Activated naive CD4-positive, alpha-beta T cell treated with anti-CD3 and anti-CD28 coated beads, Interleukin-2, amount 50 U/mL, for 24 hours (primary cell): ENCODE measurements around the gene FOXP1.

Experiments used
- H3K27ac Mint-ChIP-seq: one replicate; pipeline ENCODE4 v1.8.0; 2021; ENCODE audit warnings: mild to moderate bottlenecking, mixed read lengths
- H3K27me3 Mint-ChIP-seq: one replicate; pipeline ENCODE4 v1.8.0; 2021; ENCODE audit warnings: mixed read lengths
- H3K36me3 Mint-ChIP-seq: one replicate; pipeline ENCODE4 v1.8.0; 2021; ENCODE audit warnings: mixed read lengths
- H3K4me1 Mint-ChIP-seq: one replicate; pipeline ENCODE4 v1.8.0; 2021; ENCODE audit warnings: mixed read lengths
- H3K4me3 Mint-ChIP-seq: one replicate; pipeline ENCODE4 v1.8.0; 2021; ENCODE audit warnings: mild to moderate bottlenecking, mixed read lengths
- H3K9me3 Mint-ChIP-seq: one replicate; pipeline ENCODE4 v1.8.0; 2021; ENCODE audit warnings: mixed read lengths

The FOXP1 gene

DNA sequence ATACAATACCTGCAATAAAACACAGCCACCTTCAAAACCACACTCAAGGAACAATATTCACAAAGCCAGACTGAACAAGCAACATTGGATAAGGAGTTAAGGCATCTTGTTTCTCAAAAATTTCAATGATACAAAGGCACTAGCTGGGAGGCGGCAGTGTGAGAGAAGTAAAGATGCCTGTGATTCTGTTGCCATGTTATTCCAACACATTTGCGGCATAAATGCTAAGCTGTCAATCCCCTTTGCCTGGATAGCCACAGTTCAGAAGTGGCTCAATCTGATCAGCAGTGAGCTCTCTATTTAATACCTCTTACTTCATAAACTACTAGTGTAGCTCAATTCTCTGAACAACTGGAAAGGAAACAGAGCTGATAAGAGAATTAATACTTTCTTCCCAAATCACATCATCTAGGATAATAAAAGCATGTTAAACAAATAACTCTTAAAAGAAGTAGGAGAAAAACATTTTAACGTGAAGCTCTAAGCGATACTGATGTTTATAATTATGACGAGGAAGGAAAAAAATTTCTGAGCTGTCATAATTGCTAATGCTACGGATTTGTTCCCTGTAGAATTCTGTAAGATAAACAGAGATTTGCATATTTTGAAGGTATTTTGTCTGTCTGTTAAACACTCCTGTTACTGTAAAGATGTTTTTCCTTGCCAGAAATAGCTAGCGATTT is 358.4 kb downstream of the FOXP1 start:
- H3K4me1 Mint-ChIP-seq: peaks cover 81% of the 10 kb centered on the region
- no peaks in the 10 kb centered on the region for H3K9me3 Mint-ChIP-seq
- peak overlapping the region; percentile 75 for H3K4me3 Mint-ChIP-seq

DNA sequence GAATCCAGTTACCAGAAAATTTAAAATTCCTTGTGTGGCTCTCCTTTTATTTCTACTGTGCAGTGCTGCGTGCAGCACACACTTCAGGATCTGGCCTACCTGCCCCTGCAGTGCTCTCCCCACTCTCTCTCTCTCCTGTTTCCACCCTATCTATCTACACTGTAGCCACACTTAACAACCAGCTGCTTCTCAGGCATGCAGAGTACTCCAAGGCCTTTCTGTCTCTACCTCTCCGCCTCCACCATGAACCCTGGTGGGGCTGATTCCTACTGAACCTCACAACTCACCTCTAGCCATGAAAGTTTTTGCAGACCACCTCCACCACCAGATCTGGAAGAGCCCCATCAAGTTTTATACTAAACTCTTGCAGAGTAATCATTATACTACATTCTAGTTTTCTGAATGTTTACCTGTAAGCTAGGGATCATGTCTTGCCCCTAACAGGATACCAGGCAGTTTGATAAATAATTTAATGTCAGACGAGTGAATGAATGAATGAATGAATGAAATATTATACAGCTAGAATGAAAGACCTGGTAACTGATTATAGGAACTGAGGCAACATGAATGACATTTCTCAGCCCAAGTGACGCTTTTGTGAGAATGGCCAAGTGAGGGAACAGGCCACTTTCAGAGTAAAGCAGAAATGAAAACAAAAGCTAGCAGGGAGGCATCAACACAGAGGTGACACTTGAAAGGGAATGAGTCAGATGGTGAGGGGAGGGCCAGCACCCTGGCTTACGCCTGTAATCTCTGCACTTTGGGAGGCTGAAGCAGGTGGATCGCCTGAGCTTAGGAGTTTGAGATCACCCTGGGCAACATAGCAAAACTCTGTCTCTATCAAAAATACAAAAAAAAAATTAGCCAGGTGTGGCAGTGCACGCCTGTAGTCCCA is 363.5 kb downstream of the FOXP1 start:
- Mint-ChIP-seq H3K4me1 (peaks cover 84% of the 10 kb centered on the region), H3K27ac (peak overlapping the region; percentile 95), H3K27me3 (no peaks in the 10 kb centered on the region), H3K36me3 (peaks cover 42% of the 10 kb centered on the region), H3K4me3 (peak overlapping the region; percentile 60), H3K9me3 (no peaks in the 10 kb centered on the region)

More for the DNA sequence above, 358.4 kb downstream of the FOXP1 start:
- Mint-ChIP-seq H3K27ac (peak overlapping the region; percentile 94), H3K36me3 (peaks cover 18% of the 10 kb centered on the region), H3K27me3 (no peaks in the 10 kb centered on the region)

DNA sequence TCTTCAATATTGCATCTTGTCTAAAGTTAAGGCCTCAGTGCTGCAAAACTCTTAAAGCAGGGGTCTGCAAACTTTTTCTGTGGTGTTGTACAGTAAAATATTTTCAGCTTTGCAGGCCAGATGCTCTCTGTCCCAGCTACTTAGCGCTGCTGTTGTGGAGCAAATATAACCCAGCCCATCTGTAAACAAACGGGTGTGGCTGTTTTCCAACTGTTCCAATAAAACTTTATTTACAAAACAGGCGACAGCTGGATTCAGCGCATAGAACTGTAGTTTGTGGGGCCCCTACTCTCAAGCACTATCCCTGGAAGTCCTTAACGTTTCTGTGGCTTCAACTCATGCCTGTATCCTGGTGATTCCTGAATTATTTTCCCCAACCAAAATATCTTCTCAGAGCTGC is 365.0 kb downstream of the FOXP1 start:
- H3K4me3 Mint-ChIP-seq: no peak overlapping the region
- H3K4me1 Mint-ChIP-seq: peaks cover 86% of the 10 kb centered on the region
- no peaks in the 10 kb centered on the region for H3K27me3 Mint-ChIP-seq
- H3K9me3 Mint-ChIP-seq: no peaks in the 10 kb centered on the region
- H3K27ac Mint-ChIP-seq: peak overlapping the region; percentile 93
- H3K36me3 Mint-ChIP-seq: peaks cover 38% of the 10 kb centered on the region

DNA sequence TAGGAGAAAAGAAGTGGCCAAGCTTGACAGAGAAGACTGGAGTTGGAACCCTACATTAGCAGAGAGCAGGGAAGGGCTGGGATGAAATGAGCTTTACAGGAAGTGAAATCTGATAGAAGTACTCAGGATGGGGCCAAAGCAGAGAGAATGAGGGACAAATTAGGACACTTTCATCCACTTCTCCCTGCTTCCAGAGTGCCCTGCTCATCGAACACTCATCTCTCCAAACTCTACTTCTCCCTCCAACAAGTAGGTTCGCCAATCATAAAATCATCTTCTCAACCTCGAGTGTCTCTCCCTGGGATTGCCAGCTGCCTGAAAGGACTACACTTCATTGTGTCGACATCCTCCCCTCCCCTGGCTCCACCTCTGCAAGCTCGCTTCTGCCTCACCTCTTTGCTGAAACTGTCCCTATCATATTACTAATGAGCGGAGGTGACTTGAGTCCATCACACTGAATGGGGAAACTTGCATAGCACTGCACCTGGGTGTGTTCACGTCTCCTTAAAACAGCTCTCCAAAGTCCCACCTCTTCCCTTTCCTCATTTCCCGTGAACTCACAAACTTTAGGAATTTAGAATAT is 365.8 kb downstream of the FOXP1 start:
- Mint-ChIP-seq H3K27me3 (no peaks in the 10 kb centered on the region), H3K4me3 (peak overlapping the region; percentile 30), H3K4me1 (peaks cover 86% of the 10 kb centered on the region), H3K27ac (peak overlapping the region; percentile 93), H3K36me3 (peaks cover 34% of the 10 kb centered on the region), H3K9me3 (no peaks in the 10 kb centered on the region)

DNA sequence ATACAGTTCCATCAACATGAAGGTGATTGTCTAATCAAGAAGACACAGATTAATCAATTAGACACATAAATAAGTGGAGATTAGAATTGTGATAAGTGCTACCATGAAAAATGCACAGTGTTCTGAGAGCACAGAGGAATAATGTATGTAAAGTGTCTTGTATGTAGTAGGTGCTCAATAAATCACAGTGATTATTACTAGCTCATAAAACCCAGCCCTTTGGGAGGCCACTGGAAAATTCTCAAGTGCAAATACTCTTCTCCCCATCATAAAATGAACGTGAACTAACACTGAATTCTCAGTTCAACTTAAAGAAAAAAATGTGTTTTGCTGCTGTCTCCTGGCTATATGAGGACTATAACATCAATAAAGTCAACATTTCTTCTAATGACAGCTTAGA is 368.2 kb downstream of the FOXP1 start:
- Mint-ChIP-seq H3K4me3 (peak overlapping the region; percentile 11), H3K27me3 (no peaks in the 10 kb centered on the region), H3K27ac (peak overlapping the region; percentile 73), H3K4me1 (peaks cover 94% of the 10 kb centered on the region), H3K9me3 (peaks cover 4% of the 10 kb centered on the region), H3K36me3 (peaks cover 35% of the 10 kb centered on the region)

DNA sequence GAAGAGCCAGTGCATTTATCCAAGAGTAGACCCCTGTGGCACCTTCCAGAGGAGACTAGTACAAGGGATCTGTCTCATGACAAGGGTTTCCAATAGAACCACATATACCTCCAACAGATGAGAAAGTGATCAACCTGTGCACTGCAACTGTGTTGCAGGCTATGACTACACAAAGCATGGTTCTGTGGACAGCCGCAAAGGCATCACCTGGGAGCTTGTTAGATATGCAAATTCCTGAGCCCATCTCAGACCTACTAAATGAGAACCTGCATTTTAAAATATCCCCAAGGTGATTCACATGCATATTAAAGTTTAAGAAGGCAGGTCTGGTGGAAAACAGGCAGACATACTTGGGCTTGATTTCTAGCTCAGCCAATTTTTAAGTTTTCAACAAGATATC is 368.7 kb downstream of the FOXP1 start:
- H3K27ac Mint-ChIP-seq: peak overlapping the region; percentile 73
- H3K4me1 Mint-ChIP-seq: peaks cover 94% of the 10 kb centered on the region
- no peaks in the 10 kb centered on the region for H3K27me3 Mint-ChIP-seq
- peaks cover 37% of the 10 kb centered on the region for H3K36me3 Mint-ChIP-seq
- H3K9me3 Mint-ChIP-seq: peaks cover 4% of the 10 kb centered on the region
- peak overlapping the region; percentile 11 for H3K4me3 Mint-ChIP-seq

DNA sequence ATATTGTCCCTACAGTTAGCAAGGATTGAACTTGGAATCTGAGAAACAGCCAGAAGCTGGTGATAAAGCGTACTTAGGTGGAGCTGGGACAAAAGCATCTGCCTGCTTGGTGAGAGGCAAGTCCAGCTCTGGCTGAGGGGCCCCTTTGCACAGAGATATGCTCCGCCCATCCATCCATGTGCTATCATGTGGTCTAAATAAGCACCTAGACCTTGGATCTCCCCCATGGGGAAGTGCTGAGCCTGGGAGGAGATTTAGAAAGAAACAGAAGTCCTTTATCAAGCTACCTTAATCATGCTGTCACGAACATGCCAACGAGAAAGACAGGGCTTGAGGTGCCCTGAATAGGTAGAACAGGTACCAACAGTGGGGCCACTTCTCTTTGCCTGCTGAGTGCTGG is 369.5 kb downstream of the FOXP1 start:
- peak overlapping the region; percentile 60 for H3K27ac Mint-ChIP-seq
- no peak overlapping the region for H3K4me3 Mint-ChIP-seq

DNA sequence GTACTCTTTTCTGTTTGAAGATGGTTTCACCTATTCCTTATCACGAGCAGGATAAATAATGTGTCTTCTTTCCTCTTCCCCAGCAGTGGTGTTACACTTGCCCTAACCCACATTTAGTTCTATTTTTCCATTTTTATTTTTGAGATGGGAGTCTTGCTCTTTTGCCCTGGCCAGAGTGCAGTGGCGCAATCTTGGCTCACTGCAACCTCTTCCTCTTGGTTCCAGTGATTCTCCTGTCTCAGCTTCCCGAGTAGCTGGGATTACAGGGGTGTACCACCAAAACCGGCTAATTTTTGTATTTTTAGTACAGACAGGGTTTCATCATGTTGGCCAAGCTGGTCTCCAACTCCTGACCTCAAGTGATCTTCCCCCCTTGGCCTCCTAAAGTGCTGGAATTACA is 372.4 kb downstream of the FOXP1 start:
- Mint-ChIP-seq H3K27me3 (no peaks in the 10 kb centered on the region), H3K4me3 (no peak overlapping the region), H3K36me3 (peaks cover 22% of the 10 kb centered on the region), H3K4me1 (peaks cover 97% of the 10 kb centered on the region), H3K9me3 (peaks cover 4% of the 10 kb centered on the region), H3K27ac (peak overlapping the region; percentile 95)

More for the DNA sequence above, 369.5 kb downstream of the FOXP1 start:
- Mint-ChIP-seq H3K9me3 (peaks cover 4% of the 10 kb centered on the region), H3K4me1 (peaks cover 94% of the 10 kb centered on the region), H3K36me3 (peaks cover 33% of the 10 kb centered on the region), H3K27me3 (no peaks in the 10 kb centered on the region)

DNA sequence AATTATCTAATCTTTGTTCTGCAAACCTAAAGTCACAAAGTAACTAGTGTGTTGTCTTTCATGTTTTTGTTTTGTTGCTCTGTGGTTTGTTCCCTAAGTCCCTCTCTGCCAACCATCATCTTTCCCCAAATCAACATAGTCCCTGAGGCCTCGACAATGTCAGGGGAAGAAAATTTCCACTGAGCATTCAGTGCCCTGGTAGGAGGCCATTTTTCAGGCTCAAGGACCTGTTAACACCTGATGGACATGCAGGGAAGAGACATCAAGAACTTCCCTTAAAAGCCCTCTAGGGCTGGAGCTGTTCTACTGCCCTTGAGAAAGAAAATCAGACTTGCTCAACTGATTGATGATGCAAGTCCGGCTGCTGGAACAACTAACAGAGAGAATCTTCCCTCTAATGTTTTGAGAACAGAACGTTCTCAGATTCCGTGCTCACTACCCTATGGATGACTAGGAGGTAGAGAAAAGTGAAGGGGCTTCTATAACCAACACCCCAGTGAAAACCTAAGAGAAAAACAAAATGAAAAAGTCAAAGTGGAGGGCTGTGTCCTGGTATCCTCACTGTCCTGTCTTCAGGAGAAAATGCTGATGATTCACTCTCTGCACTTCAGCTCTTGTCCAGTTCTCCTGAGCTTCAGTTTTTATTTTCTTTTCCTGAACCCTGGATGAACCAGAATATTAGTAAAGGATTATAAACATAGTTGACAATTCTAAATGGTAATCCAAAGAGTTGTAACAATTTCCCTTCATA is 373.1 kb downstream of the FOXP1 start:
- Mint-ChIP-seq H3K27me3 (no peaks in the 10 kb centered on the region), H3K36me3 (peaks cover 19% of the 10 kb centered on the region), H3K9me3 (peaks cover 4% of the 10 kb centered on the region), H3K4me1 (peaks cover 95% of the 10 kb centered on the region), H3K4me3 (peak overlapping the region; percentile 71), H3K27ac (peak overlapping the region; percentile 95)

DNA sequence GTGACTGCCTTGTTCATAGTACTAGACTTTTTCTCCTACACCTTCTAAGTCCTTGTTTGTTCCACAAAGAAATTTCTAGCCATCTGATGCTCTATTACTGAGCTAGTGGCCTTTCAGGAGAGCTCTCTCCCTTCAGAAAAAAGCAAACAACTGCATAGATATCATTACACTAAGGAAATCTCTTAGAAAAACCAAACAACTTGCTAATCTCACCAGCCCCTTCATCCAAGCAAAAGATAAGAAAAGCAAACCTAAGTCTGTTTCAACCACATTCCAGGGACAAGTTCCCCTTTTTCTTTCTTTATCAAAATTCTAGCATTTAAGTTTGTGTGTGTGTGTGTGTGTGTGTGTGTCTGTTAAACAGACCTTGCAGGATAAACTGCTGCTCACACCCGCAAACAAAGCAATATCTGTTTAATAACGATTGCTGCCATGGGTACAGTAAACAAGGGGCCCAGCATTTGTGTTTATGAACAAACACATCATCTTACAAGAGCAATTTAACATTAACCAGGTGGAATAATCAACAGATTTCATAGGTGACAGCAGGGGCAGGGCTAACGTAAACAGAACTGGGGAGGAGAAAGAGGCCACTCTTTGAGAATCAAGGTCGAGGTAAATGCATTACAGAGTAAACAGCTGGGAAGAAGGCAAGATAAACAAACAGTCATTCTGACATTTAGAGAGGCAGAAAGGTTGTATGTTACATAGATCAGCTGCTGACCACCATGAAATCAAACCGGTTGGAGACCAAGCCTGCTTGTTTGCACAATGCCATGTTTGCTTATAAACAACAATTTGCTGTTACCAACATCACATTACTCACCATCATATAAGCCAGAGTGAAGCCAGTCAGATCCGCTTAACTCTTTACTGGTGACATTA is 375.1 kb downstream of the FOXP1 start:
- H3K4me1 Mint-ChIP-seq: peaks cover 95% of the 10 kb centered on the region
- peak overlapping the region; percentile 95 for H3K27ac Mint-ChIP-seq

DNA sequence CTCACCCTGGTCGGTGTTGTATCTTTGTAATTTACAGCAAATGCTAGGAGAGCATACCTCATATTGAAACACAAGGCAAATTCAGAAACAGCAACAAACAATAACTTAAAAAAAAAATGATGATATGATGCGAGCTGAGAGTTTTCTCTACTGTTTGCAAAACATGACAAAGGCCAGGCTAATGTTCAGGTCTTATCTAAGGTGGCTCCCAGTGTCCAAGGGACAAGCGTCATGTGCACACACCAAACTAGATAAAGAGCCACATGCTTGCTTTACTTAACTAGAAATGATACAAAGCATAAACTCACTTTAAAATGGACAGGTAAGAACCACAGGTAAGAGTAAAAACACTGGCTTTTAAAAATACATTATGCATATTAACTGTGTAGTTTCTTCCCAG is 375.9 kb downstream of the FOXP1 start:
- no peak overlapping the region for H3K4me3 Mint-ChIP-seq
- H3K27me3 Mint-ChIP-seq: no peaks in the 10 kb centered on the region
- peaks cover 98% of the 10 kb centered on the region for H3K4me1 Mint-ChIP-seq
- H3K9me3 Mint-ChIP-seq: peaks cover 14% of the 10 kb centered on the region
- H3K27ac Mint-ChIP-seq: peak overlapping the region; percentile 95
- H3K36me3 Mint-ChIP-seq: peaks cover 30% of the 10 kb centered on the region

More for the DNA sequence above, 375.1 kb downstream of the FOXP1 start:
- peaks cover 30% of the 10 kb centered on the region for H3K36me3 Mint-ChIP-seq
- no peaks in the 10 kb centered on the region for H3K27me3 Mint-ChIP-seq
- H3K9me3 Mint-ChIP-seq: peaks cover 14% of the 10 kb centered on the region
- H3K4me3 Mint-ChIP-seq: peak overlapping the region; percentile 6

DNA sequence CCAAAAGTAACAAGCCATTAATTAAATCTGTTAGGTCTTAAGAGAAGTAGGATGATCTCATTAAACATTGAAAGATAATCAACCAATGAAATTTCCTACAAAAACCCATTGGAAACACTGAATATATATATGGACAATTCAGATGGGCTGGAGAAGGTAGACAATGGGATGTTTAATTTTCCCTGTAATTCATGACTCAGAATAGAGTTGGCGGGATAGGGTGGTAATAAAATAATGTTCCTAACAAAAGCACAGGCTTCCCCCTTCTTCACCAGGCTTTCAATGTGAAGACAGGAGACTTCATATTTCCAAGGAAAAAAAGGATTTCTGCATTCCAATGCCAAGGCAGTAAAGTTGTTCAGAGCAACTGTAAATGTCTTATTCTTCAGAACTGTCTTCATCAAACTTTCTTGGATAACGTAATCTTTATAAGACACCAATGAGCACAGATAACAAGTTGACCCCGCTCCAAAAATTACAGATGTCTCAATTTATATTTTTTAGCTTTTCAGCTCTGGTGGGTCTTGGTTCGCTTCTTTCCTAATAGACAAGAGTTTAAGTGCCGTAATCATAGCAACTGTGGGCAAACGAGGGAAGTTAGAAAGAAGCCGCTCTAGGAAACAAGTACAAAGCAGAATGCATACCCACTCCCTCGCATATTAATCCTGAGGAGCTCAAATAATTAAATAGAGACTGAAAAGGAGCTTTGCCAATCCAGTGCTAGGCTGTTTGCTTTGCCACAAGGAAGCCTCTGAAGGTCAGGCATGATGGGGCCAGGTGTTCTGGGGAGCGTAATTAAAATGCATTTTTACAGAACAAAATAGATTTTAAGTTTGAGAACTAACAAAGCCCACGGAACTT is 377.0 kb downstream of the FOXP1 start:
- peaks cover 98% of the 10 kb centered on the region for H3K4me1 Mint-ChIP-seq
- H3K4me3 Mint-ChIP-seq: no peak overlapping the region
- peaks cover 10% of the 10 kb centered on the region for H3K9me3 Mint-ChIP-seq
- peak overlapping the region; percentile 48 for H3K27ac Mint-ChIP-seq
- H3K36me3 Mint-ChIP-seq: peaks cover 22% of the 10 kb centered on the region
- H3K27me3 Mint-ChIP-seq: no peaks in the 10 kb centered on the region

DNA sequence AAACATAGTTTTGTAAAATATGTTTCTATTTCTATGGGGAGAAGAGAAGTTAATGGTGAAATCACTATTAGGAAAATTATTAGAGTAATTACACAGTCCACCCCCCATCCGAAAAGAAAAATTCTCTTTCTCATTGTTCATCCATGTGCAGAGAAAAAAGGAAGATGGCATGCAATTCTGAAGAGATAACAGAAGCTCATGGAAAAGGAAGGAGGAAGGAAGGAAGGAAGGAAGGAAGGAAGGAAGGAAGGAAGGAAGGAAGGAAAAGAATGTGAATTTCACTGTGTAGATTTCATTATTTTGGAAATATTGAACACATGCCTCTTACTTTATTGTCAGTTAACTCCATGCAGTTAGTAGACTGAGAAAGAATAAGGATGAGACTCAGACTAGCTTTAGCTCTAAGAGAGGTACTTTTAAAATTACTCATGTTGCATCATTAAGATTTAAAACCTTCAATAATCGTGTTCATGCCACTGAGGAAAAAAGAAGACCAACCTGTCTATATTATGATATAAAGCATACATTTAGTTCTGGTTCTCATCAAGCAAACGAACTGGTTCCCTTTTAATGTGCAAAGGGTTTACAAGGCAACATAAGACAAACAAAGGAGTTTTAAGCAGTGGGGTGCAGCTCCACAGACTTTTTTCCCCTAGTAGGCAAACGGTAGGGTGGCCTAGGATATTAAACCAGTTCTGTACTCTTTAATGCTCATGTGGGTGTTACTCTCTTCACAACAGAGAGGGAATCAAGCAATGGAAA is 379.6 kb downstream of the FOXP1 start:
- H3K4me3 Mint-ChIP-seq: no peak overlapping the region

More for the DNA sequence above, 379.6 kb downstream of the FOXP1 start:
- peak overlapping the region; percentile 95 for H3K27ac Mint-ChIP-seq
- peaks cover 87% of the 10 kb centered on the region for H3K4me1 Mint-ChIP-seq
- H3K36me3 Mint-ChIP-seq: peaks cover 15% of the 10 kb centered on the region
- H3K27me3 Mint-ChIP-seq: no peaks in the 10 kb centered on the region
- peaks cover 10% of the 10 kb centered on the region for H3K9me3 Mint-ChIP-seq
